NCI-H82 treated with DMSO at 0.1 percent for 48 hours (cell line): ENCODE data around the gene GLT1D1.

Experiments
- DNase-seq: peaks from one replicate; lab custom pipeline; 2025; ENCODE audit not compliant: unreplicated experiment; lab: John Stamatoyannopoulos, UW

The GLT1D1 gene

GRCh38 chr12:128992550-128992949 lies 139.3 kb downstream of the GLT1D1 start:
- no peak for DNase-seq

GRCh38 chr12:128994856-128995255 lies 141.6 kb downstream of the GLT1D1 start:
- DNase-seq = no peak

DNA sequence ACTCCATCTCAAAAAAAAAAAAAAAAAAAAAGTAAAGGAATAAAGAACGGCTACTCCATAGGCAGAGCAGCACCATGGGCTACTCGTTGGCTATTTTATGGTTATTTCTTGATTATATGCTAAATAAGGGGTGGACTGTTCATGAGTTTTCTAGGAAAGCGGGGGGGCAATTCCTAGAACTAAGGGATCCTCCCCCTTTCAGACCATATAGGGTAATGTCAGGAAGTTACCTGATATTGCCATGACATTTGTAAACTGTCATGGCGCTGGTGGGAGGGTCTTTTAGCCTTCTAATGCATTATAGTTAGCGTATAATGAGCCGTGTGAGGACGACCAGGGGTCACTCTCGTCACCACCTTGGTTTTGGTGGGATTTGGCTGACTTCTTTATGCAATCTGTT lies 142.3 kb downstream of the GLT1D1 start:
- DNase-seq = no peak

- no peak for DNase-seq
Observed at GRCh38 chr12:129001826-129002225, 148.5 kb downstream of the GLT1D1 start.

- no peak for DNase-seq
Observed at GRCh38 chr12:129002427-129002826, 149.1 kb downstream of the GLT1D1 start.

DNA sequence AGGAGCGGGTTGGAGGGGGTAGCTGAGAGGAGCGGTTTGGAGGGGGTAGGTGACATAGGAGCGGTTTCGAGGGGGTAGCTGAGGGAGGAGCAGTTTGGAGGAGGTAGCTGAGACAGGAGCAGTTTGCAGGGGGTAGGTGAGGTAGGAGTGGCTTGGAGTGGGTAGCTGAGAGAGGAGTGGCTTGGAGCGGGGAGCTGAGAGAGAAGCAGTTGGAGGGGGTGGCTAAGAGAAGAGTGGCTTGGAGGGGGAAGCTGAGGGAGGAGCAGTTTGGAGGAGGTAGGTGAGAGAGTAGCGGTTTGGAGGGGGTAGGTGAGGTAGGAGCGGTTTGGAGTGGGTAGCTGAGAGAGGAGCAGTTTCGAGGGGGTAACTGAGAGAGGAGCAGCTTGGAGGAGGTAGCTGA lies 152.1 kb downstream of the GLT1D1 start:
- DNase-seq = no peak

DNA sequence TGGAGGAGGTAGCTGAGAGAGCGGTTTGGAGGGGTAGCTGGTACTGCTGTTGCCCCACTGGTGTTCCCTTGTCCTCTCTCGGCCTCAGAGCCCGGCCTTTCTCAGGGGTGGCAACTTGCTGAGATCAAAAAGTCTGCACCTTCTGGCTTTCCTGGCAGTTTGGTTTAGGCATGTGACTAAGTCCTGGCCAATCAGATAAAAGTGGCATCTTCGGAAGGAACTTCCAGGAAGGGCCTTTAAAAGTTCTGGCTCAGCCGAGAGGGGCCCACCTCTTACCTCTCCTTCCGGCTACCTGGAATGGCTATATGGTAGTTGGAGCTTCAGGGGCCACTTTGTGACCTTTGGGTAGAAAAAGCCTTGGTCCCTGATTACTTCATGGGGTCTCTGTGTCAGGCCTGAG lies 152.6 kb downstream of the GLT1D1 start:
- DNase-seq = no peak

- DNase-seq = no peak
Observed at GRCh38 chr12:129009833-129010622, 156.8 kb downstream of the GLT1D1 start.

DNA sequence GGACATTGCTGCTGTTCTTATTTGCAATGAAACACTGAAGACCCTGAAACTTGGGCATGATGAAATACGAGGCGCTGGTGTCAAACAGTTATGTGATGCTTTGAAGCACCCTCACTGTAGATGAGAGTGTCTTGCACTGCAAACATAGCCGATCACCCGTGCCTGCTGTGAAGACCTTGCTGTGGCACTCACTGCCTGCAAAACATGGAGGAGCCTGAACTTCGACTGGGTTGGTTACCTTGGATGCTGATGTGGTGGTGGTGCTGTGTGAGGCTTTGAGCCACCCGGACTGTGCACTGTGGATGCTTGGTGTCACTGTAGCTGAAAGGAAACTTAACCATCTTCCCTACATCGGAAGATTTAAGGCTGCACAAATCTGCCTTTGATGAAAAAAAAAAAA lies 162.9 kb downstream of the GLT1D1 start:
- no peak for DNase-seq

GRCh38 chr12:129025055-129025454 lies 171.8 kb downstream of the GLT1D1 start:
- no peak for DNase-seq

DNA sequence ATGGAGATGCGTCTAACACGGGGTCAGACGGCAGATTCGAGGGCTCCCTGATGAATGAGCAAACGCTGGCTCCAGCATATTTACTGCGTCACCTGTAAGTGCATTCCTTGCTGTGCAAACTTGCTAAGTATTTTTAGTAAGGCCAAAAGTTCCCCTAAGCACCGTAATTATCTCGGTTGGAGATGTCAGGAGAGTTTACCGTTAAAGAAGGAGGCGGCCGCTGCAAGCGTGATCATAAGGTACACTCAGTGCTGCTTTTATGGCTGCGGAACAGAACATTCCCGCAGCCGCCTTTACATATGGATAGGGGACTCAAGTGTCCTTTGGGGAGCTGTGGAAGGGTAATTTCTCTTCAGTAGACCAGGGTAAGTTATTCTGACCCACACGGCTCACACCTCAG lies 175.6 kb downstream of the GLT1D1 start:
- DNase-seq = no peak
